ENCODE results near the gene MMP1. TPM values are rescaled to one million over a fixed set of nuclear protein-coding genes. Genes with fewer than 3 reads are reported as not detected.

MMP1 gene
- total RNA-seq, 1 experiment from 2014 or later = not detected

DNA sequence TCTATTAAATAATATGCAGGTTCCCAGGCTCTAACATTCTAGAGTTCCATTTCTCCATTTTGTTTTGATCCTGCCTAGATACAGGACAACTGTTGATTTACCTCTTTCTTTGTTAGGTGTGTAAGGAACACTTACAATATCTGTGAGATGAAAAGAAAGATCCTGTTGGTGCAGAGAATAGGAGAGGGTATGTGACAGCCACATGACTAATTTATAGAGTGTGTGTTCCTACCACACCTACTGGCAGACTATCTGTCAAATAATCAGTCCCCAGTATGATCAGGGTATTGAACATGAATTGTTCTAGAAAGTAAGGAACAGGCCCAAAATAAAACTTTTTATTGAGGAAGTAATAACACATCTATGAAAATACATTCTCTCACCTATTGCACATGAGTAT lies 27.8 kb downstream of the MMP1 start:
- CTCF ChIA-PET = no interaction called here
- ATAC-seq = no peak
- TF ChIP-seq, protein P1, sequence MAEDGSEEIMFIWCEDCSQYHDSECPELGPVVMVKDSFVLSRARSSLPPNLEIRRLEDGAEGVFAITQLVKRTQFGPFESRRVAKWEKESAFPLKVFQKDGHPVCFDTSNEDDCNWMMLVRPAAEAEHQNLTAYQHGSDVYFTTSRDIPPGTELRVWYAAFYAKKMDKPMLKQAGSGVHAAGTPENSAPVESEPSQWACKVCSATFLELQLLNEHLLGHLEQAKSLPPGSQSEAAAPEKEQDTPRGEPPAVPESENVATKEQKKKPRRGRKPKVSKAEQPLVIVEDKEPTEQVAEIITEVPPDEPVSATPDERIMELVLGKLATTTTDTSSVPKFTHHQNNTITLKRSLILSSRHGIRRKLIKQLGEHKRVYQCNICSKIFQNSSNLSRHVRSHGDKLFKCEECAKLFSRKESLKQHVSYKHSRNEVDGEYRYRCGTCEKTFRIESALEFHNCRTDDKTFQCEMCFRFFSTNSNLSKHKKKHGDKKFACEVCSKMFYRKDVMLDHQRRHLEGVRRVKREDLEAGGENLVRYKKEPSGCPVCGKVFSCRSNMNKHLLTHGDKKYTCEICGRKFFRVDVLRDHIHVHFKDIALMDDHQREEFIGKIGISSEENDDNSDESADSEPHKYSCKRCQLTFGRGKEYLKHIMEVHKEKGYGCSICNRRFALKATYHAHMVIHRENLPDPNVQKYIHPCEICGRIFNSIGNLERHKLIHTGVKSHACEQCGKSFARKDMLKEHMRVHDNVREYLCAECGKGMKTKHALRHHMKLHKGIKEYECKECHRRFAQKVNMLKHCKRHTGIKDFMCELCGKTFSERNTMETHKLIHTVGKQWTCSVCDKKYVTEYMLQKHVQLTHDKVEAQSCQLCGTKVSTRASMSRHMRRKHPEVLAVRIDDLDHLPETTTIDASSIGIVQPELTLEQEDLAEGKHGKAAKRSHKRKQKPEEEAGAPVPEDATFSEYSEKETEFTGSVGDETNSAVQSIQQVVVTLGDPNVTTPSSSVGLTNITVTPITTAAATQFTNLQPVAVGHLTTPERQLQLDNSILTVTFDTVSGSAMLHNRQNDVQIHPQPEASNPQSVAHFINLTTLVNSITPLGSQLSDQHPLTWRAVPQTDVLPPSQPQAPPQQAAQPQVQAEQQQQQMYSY (CRISPR knock-in tag; IDR thresholded peaks at IDR 0.05) = no peak
- TF ChIP-seq, protein P2, sequence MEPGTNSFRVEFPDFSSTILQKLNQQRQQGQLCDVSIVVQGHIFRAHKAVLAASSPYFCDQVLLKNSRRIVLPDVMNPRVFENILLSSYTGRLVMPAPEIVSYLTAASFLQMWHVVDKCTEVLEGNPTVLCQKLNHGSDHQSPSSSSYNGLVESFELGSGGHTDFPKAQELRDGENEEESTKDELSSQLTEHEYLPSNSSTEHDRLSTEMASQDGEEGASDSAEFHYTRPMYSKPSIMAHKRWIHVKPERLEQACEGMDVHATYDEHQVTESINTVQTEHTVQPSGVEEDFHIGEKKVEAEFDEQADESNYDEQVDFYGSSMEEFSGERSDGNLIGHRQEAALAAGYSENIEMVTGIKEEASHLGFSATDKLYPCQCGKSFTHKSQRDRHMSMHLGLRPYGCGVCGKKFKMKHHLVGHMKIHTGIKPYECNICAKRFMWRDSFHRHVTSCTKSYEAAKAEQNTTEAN (CRISPR knock-in tag; IDR thresholded peaks at IDR 0.05) = no peak
- TF ChIP-seq, protein P3, sequence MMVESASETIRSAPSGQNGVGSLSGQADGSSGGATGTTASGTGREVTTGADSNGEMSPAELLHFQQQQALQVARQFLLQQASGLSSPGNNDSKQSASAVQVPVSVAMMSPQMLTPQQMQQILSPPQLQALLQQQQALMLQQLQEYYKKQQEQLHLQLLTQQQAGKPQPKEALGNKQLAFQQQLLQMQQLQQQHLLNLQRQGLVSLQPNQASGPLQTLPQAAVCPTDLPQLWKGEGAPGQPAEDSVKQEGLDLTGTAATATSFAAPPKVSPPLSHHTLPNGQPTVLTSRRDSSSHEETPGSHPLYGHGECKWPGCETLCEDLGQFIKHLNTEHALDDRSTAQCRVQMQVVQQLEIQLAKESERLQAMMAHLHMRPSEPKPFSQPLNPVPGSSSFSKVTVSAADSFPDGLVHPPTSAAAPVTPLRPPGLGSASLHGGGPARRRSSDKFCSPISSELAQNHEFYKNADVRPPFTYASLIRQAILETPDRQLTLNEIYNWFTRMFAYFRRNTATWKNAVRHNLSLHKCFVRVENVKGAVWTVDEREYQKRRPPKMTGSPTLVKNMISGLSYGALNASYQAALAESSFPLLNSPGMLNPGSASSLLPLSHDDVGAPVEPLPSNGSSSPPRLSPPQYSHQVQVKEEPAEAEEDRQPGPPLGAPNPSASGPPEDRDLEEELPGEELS (CRISPR knock-in tag; IDR thresholded peaks at IDR 0.05) = no peak
- TF ChIP-seq NFATC4 (CRISPR knock-in tag; IDR thresholded peaks at IDR 0.05) = no peak
- TF ChIP-seq ZBTB21 (CRISPR knock-in tag; IDR thresholded peaks at IDR 0.05; ENCODE audit: borderline replicate concordance) = no peak
- no peak for TF ChIP-seq SP1 (CRISPR knock-in tag; conservative IDR thresholded peaks at IDR 0.05)
- TF ChIP-seq, protein P4, sequence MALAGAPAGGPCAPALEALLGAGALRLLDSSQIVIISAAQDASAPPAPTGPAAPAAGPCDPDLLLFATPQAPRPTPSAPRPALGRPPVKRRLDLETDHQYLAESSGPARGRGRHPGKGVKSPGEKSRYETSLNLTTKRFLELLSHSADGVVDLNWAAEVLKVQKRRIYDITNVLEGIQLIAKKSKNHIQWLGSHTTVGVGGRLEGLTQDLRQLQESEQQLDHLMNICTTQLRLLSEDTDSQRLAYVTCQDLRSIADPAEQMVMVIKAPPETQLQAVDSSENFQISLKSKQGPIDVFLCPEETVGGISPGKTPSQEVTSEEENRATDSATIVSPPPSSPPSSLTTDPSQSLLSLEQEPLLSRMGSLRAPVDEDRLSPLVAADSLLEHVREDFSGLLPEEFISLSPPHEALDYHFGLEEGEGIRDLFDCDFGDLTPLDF (CRISPR knock-in tag; IDR thresholded peaks at IDR 0.05) = no peak
- no peak for TF ChIP-seq NR1H2 (CRISPR knock-in tag; IDR thresholded peaks at IDR 0.05)
- no peak for TF ChIP-seq SOX15 (CRISPR knock-in tag; IDR thresholded peaks at IDR 0.05)
- TF ChIP-seq, protein P5, sequence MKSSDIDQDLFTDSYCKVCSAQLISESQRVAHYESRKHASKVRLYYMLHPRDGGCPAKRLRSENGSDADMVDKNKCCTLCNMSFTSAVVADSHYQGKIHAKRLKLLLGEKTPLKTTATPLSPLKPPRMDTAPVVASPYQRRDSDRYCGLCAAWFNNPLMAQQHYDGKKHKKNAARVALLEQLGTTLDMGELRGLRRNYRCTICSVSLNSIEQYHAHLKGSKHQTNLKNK (CRISPR knock-in tag; IDR thresholded peaks at IDR 0.05) = no peak
- no peak for TF ChIP-seq FOXK1 (CRISPR knock-in tag; IDR thresholded peaks at IDR 0.05)
- TF ChIP-seq, protein P6, sequence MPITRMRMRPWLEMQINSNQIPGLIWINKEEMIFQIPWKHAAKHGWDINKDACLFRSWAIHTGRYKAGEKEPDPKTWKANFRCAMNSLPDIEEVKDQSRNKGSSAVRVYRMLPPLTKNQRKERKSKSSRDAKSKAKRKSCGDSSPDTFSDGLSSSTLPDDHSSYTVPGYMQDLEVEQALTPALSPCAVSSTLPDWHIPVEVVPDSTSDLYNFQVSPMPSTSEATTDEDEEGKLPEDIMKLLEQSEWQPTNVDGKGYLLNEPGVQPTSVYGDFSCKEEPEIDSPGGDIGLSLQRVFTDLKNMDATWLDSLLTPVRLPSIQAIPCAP (CRISPR knock-in tag; IDR thresholded peaks at IDR 0.05) = no peak
- no peak for TF ChIP-seq IRF2 (CRISPR knock-in tag; IDR thresholded peaks at IDR 0.05; ENCODE audit: borderline replicate concordance, low read depth)
- no peak for TF ChIP-seq MYBL2 (CRISPR knock-in tag; IDR thresholded peaks at IDR 0.05)
- TF ChIP-seq CREM (CRISPR knock-in tag; IDR thresholded peaks at IDR 0.05) = no peak
- no peak for TF ChIP-seq ZNF121 (CRISPR knock-in tag; IDR thresholded peaks at IDR 0.05)
- no peak for TF ChIP-seq CREB1 (CRISPR knock-in tag; IDR thresholded peaks at IDR 0.05)
- POLR2A ChIA-PET = no interaction called here
- DNase-seq (ENCODE audit: low spot score) = no peak
- Mint-ChIP-seq H3K27ac (no peak overlapping the region), H3K4me1 (no peaks in the 10 kb centered on the region), H3K27me3 (ENCODE audit: low read depth) (no peaks in the 10 kb centered on the region), H3K9me3 (no peaks in the 10 kb centered on the region), H3K36me3 (no peaks in the 10 kb centered on the region), H3K4me3 (no peak overlapping the region)

DNA sequence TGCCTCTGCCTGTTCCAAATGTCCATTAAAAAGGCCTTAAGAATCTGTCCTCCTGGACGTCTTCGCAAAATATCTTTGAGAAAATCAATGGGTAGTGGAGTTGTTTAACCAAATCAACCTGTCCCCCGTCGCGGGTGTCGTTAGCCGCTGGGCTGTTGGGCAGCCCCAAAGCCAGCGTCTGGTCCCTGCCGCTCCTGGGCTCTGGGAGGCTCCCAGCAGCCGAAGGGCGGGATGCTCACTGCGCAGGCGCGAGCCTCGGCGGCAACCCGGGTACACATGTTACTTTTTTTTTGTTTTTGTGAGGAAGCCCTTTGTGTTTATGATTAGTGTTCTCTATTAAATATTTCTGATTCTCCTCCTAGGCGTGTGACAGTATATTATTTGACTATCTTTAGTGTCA lies 30.2 kb downstream of the MMP1 start:
- Mint-ChIP-seq H3K4me3 (no peak overlapping the region), H3K27ac (no peak overlapping the region), H3K36me3 (no peaks in the 10 kb centered on the region), H3K9me3 (no peaks in the 10 kb centered on the region), H3K27me3 (ENCODE audit: low read depth) (no peaks in the 10 kb centered on the region; the same call in 1 of the 2 replicates), H3K4me1 (peaks cover 4% of the 10 kb centered on the region)
- POLR2A ChIA-PET = no interaction called here
- DNase-seq (ENCODE audit: low spot score) = no peak
- CTCF ChIA-PET = no interaction called here
- no peak for TF ChIP-seq ZNF232 (CRISPR knock-in tag; IDR thresholded peaks at IDR 0.05)
- TF ChIP-seq NR1H2 (CRISPR knock-in tag; IDR thresholded peaks at IDR 0.05) = no peak
- TF ChIP-seq TEAD1 (CRISPR knock-in tag; IDR thresholded peaks at IDR 0.05) = no peak
- no peak for TF ChIP-seq NR3C1 (CRISPR knock-in tag; conservative IDR thresholded peaks at IDR 0.05; ENCODE audit: low read depth)
- no peak for TF ChIP-seq GRHL2 (CRISPR knock-in tag; IDR thresholded peaks at IDR 0.05; ENCODE audit: insufficient replicate concordance, severe bottlenecking)
- ATAC-seq = no peak

Data from WTC11 (cell line).